Bronchial epithelial cell (primary cell): ENCODE results near the gene ADARB2. TPM values are rescaled to one million over a fixed set of nuclear protein-coding genes. Genes with fewer than 3 reads are reported as not detected.

Experiments used
- DNase-seq: peaks from one replicate; pipeline ENCODE4 v3.0.0-alpha.2; 2010; ENCODE audit warnings: low read depth
- FAIRE-seq: peaks from 2 replicates; lab custom pipeline; 2011; peaks lifted over from hg19 to GRCh38; lab: Jason Lieb, UNC
- H3K27me3 ChIP-seq: 2 replicates; pipeline ENCODE4 v1.5.1; 2011; ENCODE audit warnings: low read length; ENCODE audit not compliant: control insufficient read depth, insufficient read depth
- H3K36me3 ChIP-seq: 2 replicates; pipeline ENCODE4 v1.5.1; 2011; ENCODE audit warnings: low read length; ENCODE audit not compliant: control insufficient read depth, insufficient read depth
- H3K4me3 ChIP-seq: 2 replicates; pipeline ENCODE4 v1.5.1; 2011; ENCODE audit warnings: mild to moderate bottlenecking, low read depth, low read length, control low read depth
- total RNA-seq: library from RNA; depleted of rRNA; stranded (reverse); fragments of >200 nt; gene quantifications from 2 replicates; pipeline ENCODE4 v1.2.1, GENCODE V29; 2014
- TF ChIP-seq, protein P1 (sequence below): IDR thresholded peaks from 2 replicates; pipeline ENCODE4 v1.5.1; 2011; ENCODE audit warnings: mild to moderate bottlenecking, moderate library complexity, low read length, control low read depth, inconsistent platforms; ENCODE audit not compliant: insufficient read depth, severe bottlenecking

Gene ADARB2
- total RNA-seq, 1 donor from 2014 or later, result not detected

DNA sequence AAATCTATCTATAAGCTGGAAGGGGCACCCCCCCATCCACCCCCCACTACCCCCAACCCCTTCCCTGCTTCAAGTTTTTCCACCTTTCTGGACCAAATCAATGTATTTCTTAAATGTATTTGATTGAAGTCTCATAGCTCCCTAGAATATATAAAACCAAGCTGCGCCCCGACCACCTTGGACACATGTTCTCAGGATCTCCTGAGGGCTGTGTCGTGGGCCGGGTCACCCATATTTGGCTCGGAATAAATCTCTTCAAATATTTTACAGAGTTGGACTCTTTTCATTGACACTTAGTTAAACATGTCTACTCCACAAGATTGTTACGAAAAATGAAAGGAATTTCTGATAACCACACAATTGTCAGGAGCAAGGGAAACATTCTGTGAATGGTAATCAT lies 215.6 kb downstream of the ADARB2 start:
- TF ChIP-seq, protein P1, sequence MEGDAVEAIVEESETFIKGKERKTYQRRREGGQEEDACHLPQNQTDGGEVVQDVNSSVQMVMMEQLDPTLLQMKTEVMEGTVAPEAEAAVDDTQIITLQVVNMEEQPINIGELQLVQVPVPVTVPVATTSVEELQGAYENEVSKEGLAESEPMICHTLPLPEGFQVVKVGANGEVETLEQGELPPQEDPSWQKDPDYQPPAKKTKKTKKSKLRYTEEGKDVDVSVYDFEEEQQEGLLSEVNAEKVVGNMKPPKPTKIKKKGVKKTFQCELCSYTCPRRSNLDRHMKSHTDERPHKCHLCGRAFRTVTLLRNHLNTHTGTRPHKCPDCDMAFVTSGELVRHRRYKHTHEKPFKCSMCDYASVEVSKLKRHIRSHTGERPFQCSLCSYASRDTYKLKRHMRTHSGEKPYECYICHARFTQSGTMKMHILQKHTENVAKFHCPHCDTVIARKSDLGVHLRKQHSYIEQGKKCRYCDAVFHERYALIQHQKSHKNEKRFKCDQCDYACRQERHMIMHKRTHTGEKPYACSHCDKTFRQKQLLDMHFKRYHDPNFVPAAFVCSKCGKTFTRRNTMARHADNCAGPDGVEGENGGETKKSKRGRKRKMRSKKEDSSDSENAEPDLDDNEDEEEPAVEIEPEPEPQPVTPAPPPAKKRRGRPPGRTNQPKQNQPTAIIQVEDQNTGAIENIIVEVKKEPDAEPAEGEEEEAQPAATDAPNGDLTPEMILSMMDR, result no peak
- H3K36me3 ChIP-seq, result no peaks in the 10 kb centered on the region
- FAIRE-seq (no peak), DNase-seq (no peak)
- no peaks in the 10 kb centered on the region for H3K27me3 ChIP-seq
- H3K4me3 ChIP-seq, result no peak overlapping the region

DNA sequence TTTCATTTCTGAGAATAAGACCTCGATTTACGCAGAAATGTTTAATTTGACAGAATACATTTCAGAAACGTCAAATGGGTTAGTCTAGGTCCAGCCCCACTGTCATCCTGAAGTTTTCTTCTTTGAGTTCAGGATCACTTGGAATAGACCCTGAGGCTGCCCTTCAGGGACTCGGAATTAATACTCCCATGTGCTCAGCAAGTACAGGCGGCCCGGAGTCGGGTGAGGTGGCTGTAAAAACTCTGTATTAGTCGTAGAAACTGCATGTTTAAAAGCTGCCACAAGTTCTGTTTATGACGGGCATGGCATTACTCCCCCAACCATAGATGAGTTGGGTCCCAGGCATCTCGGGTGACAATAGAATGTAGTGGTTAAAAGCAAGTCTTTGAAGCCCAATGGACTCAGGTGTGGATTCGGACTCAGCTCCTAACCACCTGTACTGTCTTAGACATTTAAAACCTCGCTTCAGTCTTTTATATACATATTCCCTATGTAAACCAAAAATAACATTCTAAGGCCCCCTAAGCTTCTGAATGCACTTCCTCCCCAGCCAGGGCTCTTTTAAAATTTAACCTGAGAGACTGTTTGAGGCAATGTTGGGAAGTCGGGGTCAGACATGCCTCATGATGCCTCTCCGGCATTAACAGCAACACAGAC lies 216.3 kb downstream of the ADARB2 start:
- FAIRE-seq, result no peak
- Histone ChIP-seq H3K4me3 (no peak overlapping the region), H3K36me3 (no peaks in the 10 kb centered on the region), H3K27me3 (no peaks in the 10 kb centered on the region)
- TF ChIP-seq, protein P1, result no peak
- DNase-seq, result no peak

DNA sequence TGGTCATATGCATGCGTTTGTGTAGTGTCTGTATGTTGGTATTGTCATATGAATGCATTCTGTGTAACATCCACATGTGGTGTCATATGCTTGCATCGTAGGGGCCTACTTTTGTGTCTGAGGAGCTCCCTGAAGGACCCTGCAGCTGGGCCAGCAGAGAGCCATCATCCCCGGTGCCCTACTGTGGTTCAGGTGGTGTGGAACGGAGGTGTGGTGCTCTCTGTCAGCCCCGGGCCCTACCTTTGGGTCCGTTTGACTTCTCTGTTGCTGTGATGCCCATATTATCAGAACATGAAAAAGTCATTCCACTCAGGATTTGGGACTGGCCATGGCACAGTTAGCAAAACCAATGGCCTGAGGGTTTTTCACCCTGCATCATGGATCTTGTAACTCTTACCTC lies 217.9 kb downstream of the ADARB2 start:
- H3K4me3 ChIP-seq, result no peak overlapping the region
- no peaks in the 10 kb centered on the region for H3K36me3 ChIP-seq
- FAIRE-seq, result no peak
- no peaks in the 10 kb centered on the region for H3K27me3 ChIP-seq
- TF ChIP-seq, protein P1, result no peak
- no peak for DNase-seq

DNA sequence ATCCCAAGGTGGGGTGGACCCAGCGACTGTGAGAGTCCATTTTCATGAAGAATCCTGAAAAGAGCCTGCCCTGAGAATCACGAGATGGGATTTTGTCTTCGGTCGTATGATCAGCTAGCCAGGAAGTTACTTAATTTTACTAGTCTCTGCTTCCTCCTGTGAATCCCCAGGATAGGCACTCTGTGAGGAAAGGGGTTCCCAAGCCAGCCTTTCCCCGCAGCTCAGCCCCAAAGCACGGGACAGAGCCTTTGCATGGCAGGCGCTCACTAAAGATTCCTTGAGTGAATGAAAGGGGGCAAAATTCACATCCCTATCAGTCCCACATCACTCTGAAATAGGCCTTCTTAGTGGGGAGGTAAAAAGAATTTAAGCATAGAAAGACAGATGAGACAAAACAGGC lies 219.6 kb downstream of the ADARB2 start:
- FAIRE-seq (no peak), DNase-seq (no peak)
- H3K4me3 ChIP-seq, result no peak overlapping the region
- no peaks in the 10 kb centered on the region for H3K36me3 ChIP-seq
- TF ChIP-seq, protein P1, result no peak
- H3K27me3 ChIP-seq, result no peaks in the 10 kb centered on the region

DNA sequence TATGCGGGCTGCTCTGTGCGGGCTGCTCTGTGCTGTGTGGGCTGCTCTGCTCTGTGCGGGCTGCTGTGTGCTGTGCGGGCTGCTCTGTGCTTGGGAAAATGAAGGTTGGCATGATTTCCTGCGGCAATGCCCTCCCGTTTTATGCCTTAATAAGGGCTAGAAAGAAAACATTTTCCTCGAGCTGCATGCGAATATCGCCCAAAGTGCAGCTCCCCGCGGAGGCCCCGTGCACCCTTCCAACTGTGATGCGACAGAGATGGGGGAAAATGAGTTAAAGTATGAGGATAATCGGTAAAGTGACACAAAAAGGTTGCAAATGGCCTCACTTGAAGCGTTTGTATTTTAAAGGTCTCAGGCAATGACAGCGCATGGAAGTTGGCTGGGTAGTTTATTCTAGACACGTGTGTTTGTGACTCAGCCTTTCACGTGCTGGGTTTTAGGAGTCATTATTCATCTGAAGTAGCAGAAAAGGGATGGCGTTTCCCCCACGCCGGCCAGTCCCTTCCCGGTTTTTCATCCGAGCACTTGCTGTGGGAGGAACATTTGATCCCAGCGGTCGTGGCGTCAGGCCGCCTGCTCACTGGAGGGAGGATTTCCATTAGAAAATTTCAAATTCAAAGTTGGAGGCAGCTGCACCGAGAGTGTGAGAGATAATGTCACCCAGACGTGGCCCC lies 220.7 kb downstream of the ADARB2 start:
- TF ChIP-seq, protein P1, result no peak
- Histone ChIP-seq H3K4me3 (no peak overlapping the region), H3K36me3 (no peaks in the 10 kb centered on the region), H3K27me3 (no peaks in the 10 kb centered on the region)
- DNase-seq (no peak), FAIRE-seq (no peak)
